Fibroblast of skin of abdomen (primary cell): ENCODE results near the gene PLCG1.

Source experiments
- DNase-seq: peaks from one replicate; pipeline ENCODE4 v3.0.0-alpha.2; 2013

Gene PLCG1

GRCh38 chr20:41142919-41143318 is 5.6 kb downstream of the PLCG1 start:
- DNase-seq = no peak

DNA sequence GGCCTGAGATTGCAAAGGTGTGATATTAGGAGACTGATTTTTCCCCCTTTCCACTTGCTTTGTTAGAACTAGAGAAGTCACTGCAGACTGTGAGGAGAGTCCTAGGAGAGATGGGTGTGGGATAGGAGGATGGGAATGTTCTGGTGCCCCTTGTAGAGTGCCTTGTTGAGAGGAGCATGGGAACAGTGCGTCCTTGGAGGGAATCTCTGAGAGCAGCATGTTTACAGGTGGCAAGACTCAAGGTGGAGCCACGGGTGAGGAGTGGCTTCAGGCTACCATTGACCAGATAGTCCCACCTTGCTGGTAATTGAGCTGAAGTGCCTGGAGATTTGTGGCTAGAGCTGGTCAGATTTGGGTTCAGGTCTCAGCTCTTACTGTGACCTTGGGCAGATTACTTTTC is 6.0 kb downstream of the PLCG1 start:
- DNase-seq = no peak

GRCh38 chr20:41145317-41145716 is 8.0 kb downstream of the PLCG1 start:
- DNase-seq = no peak

GRCh38 chr20:41145821-41146620 is 8.7 kb downstream of the PLCG1 start:
- DNase-seq = no peak

DNA sequence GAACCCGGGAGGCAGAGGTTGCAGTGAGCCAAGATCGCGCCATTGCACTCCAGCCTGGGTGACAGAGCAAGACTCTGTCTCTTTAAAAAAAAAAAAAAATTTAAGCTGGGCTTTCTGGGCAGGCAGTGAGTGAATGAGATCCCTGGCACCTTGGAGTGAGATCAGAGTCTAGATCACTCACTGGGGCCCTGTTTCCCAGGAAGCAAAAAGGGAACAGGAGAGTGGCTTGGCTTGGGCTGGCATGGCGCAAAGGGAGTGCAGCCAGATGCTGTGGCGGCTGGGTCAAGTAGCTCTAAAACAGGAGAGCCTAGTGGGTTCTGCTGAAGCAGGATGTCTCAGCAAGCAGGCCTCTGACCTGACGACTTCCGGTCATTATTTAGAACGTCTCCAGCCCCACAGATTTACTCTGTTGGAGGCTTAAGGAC is 10.4 kb downstream of the PLCG1 start:
- DNase-seq = no peak

- no peak for DNase-seq
Measured at GRCh38 chr20:41148942-41149341, 11.6 kb downstream of the PLCG1 start.

DNA sequence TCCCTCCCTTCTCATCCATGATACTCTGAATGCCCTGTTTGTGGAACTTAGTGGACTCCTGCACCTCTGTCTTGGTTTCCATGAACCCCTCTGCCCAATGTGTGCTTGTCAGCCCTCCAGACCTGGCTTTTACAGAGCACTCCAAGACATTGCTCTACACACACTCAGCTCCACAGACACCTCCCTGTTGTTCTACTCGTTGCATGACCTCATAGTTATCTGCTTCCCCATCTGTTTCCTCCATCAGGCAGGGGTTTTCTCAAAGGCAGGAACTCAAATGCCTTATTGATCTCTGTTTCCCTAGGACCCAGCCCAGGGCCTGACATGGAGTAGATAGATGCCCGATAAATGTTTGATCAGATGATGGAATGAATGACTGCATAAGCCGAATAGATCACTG is 13.3 kb downstream of the PLCG1 start:
- DNase-seq = no peak

DNA sequence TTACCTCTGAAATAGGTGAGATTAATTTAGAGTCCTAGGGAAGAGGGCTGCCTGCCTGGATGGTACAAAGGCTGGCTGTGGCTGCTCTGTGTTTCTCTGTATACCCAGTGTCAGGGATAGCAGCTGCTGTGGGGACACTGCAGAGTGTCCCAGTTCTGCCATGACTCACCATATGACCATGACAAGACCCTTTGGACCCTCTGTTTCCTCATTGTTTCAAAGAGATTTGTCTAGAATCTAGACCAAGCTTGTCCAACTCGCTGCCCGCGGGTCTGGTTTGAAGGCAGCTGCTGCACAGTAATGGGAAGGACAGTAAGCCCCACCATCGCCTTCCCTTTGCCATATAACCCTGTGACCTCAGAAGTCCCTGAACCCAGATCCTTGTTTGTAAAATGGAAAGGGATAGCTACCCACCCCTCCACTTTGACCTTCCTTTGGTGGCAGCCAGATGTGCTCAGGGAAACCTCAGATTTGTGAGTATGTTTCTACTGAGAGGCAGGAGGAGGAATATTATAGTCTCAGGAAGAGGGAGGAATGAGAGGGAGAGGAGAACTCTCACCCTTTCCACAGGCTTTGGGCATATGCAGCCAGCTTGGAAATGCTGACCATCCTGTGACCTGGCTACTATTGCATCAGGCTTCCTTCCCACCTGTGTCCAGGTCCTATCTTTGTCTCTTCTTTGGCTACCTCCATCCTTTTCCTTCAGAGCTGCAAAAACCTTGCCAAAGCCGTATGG is 14.0 kb downstream of the PLCG1 start:
- no peak for DNase-seq

DNA sequence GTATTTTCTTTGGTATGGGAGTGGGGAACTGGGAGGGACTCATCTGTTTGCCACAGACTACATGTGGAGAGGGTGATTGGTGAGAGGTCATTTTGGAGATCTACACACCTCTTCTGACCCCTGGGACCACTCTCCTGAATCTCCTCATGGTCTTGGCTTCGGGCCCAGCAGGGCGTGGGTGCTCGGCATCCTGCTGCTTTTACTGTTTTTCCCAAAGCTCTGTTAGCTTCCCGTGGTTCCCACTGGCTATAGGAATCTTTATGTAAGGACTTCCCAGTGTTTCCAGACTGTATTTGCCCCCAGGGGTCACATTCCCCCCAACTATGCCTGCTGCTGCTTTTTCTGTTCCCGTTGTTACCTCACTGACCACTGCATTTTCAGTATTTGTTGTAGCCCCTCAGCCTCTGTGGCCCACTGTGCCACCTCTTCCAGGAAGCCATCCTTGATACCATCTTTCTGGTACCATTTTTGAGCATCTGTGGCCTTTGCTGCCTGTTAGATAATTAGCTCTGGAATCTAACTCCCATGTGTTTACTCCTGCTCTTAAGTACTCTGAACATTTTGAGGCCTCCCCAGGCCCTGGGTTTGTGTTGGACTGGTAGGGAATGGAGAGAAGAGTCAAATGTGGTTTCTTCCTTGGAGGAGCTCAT is 14.9 kb downstream of the PLCG1 start:
- DNase-seq = no peak

GRCh38 chr20:41154436-41155176 is 17.3 kb downstream of the PLCG1 start:
- DNase-seq = no peak

DNA sequence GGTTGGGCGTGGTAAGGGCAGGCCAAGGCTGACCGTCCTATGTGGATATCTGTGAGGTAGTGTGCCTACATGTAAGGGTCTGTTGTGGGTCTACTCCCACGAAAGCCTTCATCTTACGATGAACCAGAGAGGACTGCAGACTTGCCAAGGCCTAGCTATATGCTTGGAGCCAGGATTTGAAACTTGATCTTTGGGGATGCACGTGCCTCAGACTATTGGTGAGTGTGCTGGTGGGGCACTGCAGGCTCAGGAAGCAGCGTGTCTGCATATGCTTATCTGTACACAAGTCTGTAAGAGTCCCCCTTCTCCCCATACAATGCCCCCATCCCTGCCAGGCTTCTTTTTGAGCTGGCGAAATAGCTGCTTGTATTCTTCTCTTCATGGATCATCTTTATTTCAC is 17.9 kb downstream of the PLCG1 start:
- DNase-seq = no peak

DNA sequence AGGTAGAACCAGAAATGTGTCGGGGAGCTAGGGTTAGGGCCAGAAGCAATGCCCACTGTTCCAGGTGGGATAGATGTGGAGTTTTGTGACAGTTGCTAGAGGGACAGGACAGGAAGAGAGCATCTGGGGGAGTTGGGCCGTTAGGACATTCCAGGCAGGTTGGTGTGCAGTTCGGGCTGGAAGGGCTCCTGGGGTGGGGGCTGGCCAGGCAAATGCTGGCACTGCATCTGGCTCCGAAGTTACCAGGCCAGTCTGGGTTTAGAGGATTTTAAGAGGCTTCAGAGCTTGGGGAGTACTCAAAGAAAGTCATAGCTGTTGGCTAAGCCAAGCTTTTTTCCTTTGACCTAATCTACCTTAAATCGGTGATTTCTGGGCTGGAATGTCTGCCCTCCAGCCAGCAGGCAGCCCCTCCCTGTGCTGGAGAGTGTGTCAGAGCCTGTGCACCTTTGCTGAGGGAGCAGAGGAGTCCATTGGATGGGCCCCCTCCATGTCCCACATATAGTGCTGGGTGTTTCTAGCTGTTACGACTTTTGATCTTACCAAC is 20.8 kb downstream of the PLCG1 start:
- no peak for DNase-seq

- no peak for DNase-seq
Measured at GRCh38 chr20:41159547-41159946, 22.2 kb downstream of the PLCG1 start.

GRCh38 chr20:41160686-41161085 is 23.3 kb downstream of the PLCG1 start:
- no peak for DNase-seq

DNA sequence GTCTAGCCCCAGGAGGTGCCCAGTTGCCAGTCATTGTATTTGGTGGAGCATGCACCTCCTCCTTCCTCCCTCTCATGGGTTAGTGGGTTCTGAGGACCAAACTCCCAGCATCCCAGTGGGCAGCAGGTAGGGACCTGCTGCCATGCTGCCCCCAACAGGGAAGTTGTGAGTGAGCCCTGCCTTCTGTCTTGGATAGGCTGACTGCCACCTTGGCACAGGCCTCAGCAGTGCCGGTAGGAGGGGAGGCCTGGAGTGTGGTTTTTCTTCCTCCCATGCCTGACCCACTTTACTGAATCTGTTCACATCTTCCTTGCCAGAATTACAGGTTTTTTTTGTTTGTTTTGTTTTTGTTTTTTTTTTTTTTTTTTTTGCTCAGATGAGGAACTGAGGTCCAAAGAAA is 24.5 kb downstream of the PLCG1 start:
- DNase-seq = no peak

DNA sequence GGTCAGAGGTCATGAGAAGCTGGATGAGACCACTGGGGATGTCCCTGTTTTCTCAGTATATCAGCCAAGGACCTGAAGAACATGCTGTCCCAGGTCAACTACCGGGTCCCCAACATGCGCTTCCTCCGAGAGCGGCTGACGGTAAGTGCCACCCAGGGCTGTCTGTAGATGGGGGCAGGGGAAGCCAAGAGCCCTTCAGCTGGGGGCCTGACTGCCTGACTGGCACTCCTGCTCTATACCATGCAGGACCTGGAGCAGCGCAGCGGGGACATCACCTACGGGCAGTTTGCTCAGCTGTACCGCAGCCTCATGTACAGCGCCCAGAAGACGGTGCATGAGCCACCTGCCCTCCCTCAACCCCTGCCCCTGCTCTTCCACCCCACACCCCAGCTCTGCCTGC is 25.1 kb downstream of the PLCG1 start:
- DNase-seq = no peak

DNA sequence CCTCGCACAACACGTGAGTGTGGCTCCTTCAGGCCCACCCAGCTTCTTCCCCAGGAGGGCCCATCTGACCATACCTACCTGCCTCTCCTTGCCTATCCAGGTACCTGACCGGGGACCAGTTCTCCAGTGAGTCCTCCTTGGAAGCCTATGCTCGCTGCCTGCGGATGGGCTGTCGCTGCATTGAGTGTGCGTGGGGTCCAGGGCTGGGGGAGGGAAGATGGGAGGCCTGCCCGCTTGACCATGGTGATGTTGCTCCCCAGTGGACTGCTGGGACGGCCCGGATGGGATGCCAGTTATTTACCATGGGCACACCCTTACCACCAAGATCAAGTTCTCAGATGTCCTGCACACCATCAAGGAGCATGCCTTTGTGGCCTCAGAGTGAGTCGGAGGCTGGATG is 26.5 kb downstream of the PLCG1 start:
- no peak for DNase-seq

DNA sequence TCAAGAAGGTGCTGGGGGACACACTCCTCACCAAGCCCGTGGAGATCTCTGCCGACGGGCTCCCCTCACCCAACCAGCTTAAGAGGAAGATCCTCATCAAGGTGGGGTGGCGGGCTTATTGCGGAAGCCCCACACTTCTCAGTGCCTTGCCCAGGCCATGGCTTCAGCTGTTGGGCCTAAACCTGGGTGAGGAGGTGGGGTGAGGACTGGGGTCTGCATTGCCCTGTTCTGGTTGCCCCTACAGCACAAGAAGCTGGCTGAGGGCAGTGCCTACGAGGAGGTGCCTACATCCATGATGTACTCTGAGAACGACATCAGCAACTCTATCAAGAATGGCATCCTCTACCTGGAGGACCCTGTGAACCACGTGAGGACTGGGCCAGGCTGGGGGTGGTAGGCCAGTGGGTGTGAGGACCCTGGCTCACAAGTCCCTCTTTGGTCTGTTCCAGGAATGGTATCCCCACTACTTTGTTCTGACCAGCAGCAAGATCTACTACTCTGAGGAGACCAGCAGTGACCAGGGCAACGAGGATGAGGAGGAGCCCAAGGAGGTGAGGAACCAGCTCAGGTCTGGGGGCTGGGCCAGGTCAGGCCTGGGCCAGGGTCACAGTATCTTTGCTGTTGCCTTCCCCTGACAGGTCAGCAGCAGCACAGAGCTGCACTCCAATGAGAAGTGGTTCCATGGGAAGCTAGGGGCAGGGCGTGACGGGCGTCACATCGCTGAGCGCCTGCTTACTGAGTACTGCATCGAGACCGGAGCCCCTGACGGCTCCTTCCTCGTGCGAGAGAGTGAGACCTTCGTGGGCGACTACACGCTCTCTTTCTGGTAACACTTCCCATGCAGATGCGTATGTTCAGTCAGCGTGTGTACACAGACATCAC is 27.9 kb downstream of the PLCG1 start:
- no peak for DNase-seq

DNA sequence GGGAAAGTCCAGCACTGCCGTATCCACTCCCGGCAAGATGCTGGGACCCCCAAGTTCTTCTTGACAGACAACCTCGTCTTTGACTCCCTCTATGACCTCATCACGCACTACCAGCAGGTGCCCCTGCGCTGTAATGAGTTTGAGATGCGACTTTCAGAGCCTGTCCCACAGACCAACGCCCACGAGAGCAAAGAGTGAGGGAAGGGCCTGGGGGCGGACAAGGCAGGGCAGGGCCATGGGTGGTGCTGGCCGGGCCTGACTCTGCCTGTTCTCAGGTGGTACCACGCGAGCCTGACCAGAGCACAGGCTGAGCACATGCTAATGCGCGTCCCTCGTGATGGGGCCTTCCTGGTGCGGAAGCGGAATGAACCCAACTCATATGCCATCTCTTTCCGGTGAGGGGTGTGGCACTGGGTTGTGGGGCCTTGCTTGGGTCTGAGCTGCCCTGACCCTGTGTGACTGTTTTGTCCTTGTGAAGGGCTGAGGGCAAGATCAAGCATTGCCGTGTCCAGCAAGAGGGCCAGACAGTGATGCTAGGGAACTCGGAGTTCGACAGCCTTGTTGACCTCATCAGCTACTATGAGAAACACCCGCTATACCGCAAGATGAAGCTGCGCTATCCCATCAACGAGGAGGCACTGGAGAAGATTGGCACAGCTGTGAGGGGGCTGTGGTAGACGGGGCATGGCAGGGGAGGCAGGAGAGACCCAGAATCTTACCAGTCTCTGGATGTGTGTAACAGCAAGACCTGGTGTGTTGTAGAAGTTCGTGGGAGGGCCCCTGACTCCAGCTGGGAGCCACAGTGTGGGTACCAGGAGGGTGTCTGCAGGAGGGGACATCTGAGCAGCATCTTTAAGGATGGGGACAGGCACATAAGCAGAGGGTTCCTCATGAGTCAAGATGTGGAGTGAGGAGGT is 29.1 kb downstream of the PLCG1 start:
- no peak for DNase-seq

DNA sequence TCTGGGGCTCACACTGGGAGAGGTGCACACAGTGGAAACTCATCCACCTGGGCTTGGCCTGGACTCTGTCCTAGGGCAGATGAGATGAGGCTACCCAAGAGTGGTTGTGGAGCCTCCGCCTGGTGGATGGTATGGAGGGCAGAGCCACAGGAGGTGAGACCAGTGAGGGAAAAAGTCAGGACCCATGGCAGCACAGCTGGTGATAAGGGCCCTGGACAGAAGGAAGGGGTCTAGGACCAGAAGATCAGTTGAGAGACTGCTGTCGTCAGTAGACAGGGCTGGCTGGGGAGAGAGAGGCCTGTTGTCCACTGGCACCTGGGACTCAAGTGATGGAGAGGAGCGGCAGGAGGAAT is 29.8 kb downstream of the PLCG1 start:
- no peak for DNase-seq
